Forelimb muscle (tissue), 1 donor: Measurements from ENCODE around the gene OCIAD1. TPM values are rescaled to one million over a fixed set of nuclear protein-coding genes. Genes with fewer than 3 reads are reported as not detected.

Source experiments
- DNase-seq: peaks from one replicate; pipeline ENCODE4 v3.0.0-alpha.2; 2013; ENCODE audit warnings: low read depth
- polyA plus RNA-seq: library from polyadenylated mRNA; unstranded; fragments of 120-200 nt; gene quantifications from one replicate; pipeline ENCODE4 v1.2.1, GENCODE V29; 2013; ENCODE audit not compliant: insufficient read length

Gene OCIAD1
- polyA plus RNA-seq, 1 donor, result 208 TPM

- DNase-seq, result no peak
Measured at GRCh38 chr4:48891028-48891619, 60.2 kb downstream of the OCIAD1 start.

GRCh38 chr4:48896845-48897244 is 66.0 kb downstream of the OCIAD1 start:
- DNase-seq, result no peak

- no peak for DNase-seq
Measured at GRCh38 chr4:48898733-48899431, 68.0 kb downstream of the OCIAD1 start.

- no peak for DNase-seq
Measured at GRCh38 chr4:48899432-48899749, 68.5 kb downstream of the OCIAD1 start.

GRCh38 chr4:48899950-48900349 is 69.1 kb downstream of the OCIAD1 start:
- DNase-seq, result no peak

GRCh38 chr4:48901196-48901595 is 70.3 kb downstream of the OCIAD1 start:
- DNase-seq, result no peak

- no peak for DNase-seq
Measured at GRCh38 chr4:48902266-48902665, 71.4 kb downstream of the OCIAD1 start.

- no peak for DNase-seq
Measured at GRCh38 chr4:48904101-48904500, 73.2 kb downstream of the OCIAD1 start.

GRCh38 chr4:48904541-48905142 is 73.8 kb downstream of the OCIAD1 start:
- DNase-seq, result no peak

GRCh38 chr4:48905363-48906015 is 74.6 kb downstream of the OCIAD1 start:
- no peak for DNase-seq

GRCh38 chr4:48906206-48907173 is 75.6 kb downstream of the OCIAD1 start, which contains the start of gene OCIAD2:
TSS of gene OCIAD2 (minus strand) at chr4:48906774. CDS start at chr4:48904549, 2,225 bp downstream.
- DNase-seq, result no peak

GRCh38 chr4:48907706-48908477 is 77.0 kb downstream of the OCIAD1 start:
- no peak for DNase-seq

GRCh38 chr4:48908687-48909086 is 77.8 kb downstream of the OCIAD1 start:
- DNase-seq, result no peak

GRCh38 chr4:48909697-48910096 is 78.8 kb downstream of the OCIAD1 start:
- no peak for DNase-seq

GRCh38 chr4:48910511-48910910 is 79.6 kb downstream of the OCIAD1 start:
- DNase-seq, result no peak

Other genes with a start within 250 kb of the OCIAD1 start
- gene FRYL, start 50.8 kb upstream of the OCIAD1 start, polyA plus RNA-seq, result 24.8 TPM
- 26.6 TPM for gene OCIAD2, start 75.7 kb downstream of the OCIAD1 start, polyA plus RNA-seq
- not detected for gene CWH43, start 155.2 kb downstream of the OCIAD1 start, polyA plus RNA-seq